ENCODE data around the gene C16orf86. TPM values are rescaled to one million over a fixed set of nuclear protein-coding genes. Genes with fewer than 3 reads are reported as not detected.

Gene C16orf86
- total RNA-seq, 1 donor from 2014 or later: 1.7 TPM

DNA sequence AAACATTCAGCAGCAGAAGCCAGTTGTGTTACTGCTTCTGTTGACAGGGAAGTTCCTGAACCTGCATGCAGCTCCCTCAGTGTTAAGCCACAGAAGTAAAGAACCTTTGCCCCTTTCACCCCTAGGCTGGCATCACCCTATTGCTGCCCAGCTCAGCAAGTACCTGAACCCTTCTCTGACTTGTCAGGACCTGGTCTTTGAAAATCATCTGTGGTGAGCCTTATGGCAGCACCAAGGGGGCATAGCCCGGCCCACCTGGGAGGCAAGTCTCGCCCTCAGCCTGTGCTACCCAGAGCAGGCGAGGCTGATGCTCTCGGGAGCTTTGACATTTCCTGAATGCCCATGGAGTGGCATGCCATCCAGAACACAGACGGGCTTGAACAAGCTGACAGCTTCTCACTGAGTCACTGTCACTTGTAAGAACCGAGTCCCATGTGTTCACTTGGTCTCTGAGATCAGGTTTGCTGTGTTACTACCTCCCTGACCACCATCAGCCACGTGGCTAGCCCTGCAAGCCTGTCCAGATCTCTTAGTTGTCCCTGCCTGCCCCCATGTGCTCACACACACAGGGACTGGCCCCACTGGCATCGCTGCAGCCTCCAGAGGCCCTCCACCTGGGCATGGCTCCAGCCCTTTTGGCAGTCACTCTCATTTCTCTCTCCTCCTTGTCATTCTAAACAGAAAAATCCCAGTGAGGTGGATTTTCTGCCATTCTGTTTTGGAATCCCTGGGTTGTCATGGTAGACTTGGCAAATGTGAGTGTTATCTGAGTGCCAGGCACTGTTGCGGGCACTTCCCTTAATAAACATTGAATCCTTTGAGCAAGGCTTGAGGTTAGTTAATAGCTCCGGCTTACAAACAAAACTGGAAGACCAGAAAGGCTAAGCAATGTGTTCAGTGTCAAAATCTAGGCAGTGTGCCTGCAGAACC, 24.6 kb upstream of the C16orf86 start:
- Mint-ChIP-seq H3K36me3 (ENCODE audit: low read depth) (peaks cover 6% of the 10 kb centered on the region), H3K27ac (ENCODE audit: unreplicated experiment) (no peak overlapping the region), H3K27me3 (ENCODE audit: low read depth) (peaks cover 26% of the 10 kb centered on the region), H3K4me1 (no peaks in the 10 kb centered on the region), H3K9me3 (no peaks in the 10 kb centered on the region), H3K4me3 (no peak overlapping the region)
- TF ChIP-seq, protein P1, sequence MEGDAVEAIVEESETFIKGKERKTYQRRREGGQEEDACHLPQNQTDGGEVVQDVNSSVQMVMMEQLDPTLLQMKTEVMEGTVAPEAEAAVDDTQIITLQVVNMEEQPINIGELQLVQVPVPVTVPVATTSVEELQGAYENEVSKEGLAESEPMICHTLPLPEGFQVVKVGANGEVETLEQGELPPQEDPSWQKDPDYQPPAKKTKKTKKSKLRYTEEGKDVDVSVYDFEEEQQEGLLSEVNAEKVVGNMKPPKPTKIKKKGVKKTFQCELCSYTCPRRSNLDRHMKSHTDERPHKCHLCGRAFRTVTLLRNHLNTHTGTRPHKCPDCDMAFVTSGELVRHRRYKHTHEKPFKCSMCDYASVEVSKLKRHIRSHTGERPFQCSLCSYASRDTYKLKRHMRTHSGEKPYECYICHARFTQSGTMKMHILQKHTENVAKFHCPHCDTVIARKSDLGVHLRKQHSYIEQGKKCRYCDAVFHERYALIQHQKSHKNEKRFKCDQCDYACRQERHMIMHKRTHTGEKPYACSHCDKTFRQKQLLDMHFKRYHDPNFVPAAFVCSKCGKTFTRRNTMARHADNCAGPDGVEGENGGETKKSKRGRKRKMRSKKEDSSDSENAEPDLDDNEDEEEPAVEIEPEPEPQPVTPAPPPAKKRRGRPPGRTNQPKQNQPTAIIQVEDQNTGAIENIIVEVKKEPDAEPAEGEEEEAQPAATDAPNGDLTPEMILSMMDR (conservative IDR thresholded peaks at IDR 0.05): no peak
- DNase-seq (ENCODE audit: low read depth, low spot score): no peak

DNA sequence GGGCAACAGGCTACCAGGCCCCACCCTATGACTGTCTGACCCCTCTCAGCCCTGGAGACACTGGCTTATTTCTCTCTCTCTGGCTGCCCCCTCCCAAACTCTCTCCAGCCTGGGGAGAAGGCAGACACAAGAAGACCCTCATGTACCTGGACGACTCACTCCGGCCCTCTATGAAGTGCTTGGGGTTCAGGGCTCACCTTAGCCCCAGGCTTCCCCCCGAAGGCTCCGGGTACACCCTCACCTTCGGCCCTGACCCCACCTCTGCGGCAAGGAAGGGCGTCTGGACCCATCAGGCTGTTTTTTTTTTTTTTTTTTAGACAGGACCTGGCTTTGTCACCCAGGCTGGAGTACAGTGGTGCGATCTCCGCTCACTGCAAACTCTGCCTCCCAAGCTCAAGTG, 22.6 kb upstream of the C16orf86 start:
- peaks cover 1% of the 10 kb centered on the region for H3K36me3 Mint-ChIP-seq (ENCODE audit: low read depth)
- TF ChIP-seq, protein P1 (conservative IDR thresholded peaks at IDR 0.05): no peak
- no peak overlapping the region for H3K27ac Mint-ChIP-seq (ENCODE audit: unreplicated experiment)
- H3K9me3 Mint-ChIP-seq: no peaks in the 10 kb centered on the region
- DNase-seq (ENCODE audit: low read depth, low spot score): no peak
- H3K4me1 Mint-ChIP-seq: no peaks in the 10 kb centered on the region
- peaks cover 26% of the 10 kb centered on the region for H3K27me3 Mint-ChIP-seq (ENCODE audit: low read depth)
- peak overlapping the region; percentile 19 for H3K4me3 Mint-ChIP-seq

GRCh38 chr16:67645397-67646121, 21.1 kb upstream of the C16orf86 start:
- TF ChIP-seq, protein P1 (conservative IDR thresholded peaks at IDR 0.05): no peak
- Mint-ChIP-seq H3K4me3 (no peak overlapping the region), H3K27me3 (ENCODE audit: low read depth) (peaks cover 39% of the 10 kb centered on the region), H3K27ac (ENCODE audit: unreplicated experiment) (no peak overlapping the region), H3K4me1 (peaks cover 9% of the 10 kb centered on the region), H3K9me3 (no peaks in the 10 kb centered on the region), H3K36me3 (ENCODE audit: low read depth) (no peaks in the 10 kb centered on the region)
- DNase-seq (ENCODE audit: low read depth, low spot score): no peak

GRCh38 chr16:67647111-67647651, 19.4 kb upstream of the C16orf86 start:
- Mint-ChIP-seq H3K9me3 (no peaks in the 10 kb centered on the region), H3K27me3 (ENCODE audit: low read depth) (peaks cover 55% of the 10 kb centered on the region), H3K36me3 (ENCODE audit: low read depth) (no peaks in the 10 kb centered on the region), H3K4me3 (no peak overlapping the region), H3K4me1 (peaks cover 17% of the 10 kb centered on the region), H3K27ac (ENCODE audit: unreplicated experiment) (no peak overlapping the region)
- DNase-seq (ENCODE audit: low read depth, low spot score): no peak
- TF ChIP-seq, protein P1 (conservative IDR thresholded peaks at IDR 0.05): no peak

DNA sequence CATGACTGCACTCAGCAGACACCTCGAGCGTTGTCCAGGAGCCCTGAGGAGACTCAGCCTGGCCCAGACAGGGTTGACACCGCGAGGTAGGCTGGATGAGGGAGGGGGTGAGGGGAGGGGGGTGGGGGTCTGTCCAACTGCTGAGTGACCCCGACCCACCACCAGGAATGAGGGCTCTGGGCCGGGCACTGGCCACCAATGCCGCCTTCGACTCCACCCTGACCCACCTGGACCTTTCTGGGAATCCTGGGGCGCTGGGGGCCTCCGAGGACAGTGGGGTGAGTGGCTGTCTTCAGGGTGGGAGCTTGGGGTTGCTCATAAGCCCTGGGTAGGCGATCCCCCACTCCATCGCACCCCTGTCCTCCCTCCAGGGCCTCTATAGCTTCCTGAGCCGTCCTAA, 18.9 kb upstream of the C16orf86 start:
- H3K27ac Mint-ChIP-seq (ENCODE audit: unreplicated experiment): no peak overlapping the region
- no peaks in the 10 kb centered on the region for H3K36me3 Mint-ChIP-seq (ENCODE audit: low read depth)
- peaks cover 59% of the 10 kb centered on the region for H3K27me3 Mint-ChIP-seq (ENCODE audit: low read depth)
- H3K4me3 Mint-ChIP-seq: no peak overlapping the region
- peaks cover 17% of the 10 kb centered on the region for H3K4me1 Mint-ChIP-seq
- no peaks in the 10 kb centered on the region for H3K9me3 Mint-ChIP-seq
- TF ChIP-seq, protein P1 (conservative IDR thresholded peaks at IDR 0.05): no peak
- DNase-seq (ENCODE audit: low read depth, low spot score): no peak

All from neural crest cell (in vitro differentiated cells).